NCI-H2196 (cell line): ENCODE data around the gene ULK1.
"Not testable (repeated sequence)": the region's sequence is repeated elsewhere in the genome, so short reads cannot be mapped to it uniquely, and the experiment has no call there.

ENCODE experiments used
- DNase-seq: peaks from one replicate; lab custom pipeline; 2025; ENCODE audit not compliant: unreplicated experiment; lab: John Stamatoyannopoulos, UW

The ULK1 gene

GRCh38 chr12:131861261-131862083, 33.0 kb upstream of the ULK1 start:
- DNase-seq: no peak

GRCh38 chr12:131862084-131862441, 32.4 kb upstream of the ULK1 start:
- DNase-seq: no peak

DNA sequence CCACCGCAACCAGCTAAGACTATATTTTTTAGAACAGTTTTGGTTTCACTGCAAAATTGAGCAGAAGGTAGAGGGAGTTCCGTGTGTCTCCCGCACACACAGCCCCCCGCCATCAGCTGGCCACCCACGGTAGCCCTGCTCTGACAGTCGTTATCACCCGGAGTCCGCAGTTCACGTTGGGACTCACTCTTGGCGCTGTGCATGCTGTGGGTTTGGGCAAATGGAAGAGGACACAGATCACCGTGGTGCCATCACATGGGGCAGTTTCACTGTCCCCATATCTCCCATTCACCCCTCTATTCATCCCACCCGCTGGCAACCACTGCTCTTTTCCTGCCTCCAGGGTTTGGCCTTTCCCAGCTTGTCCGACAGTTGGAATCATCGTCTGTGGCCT, 31.8 kb upstream of the ULK1 start:
- no peak for DNase-seq

DNA sequence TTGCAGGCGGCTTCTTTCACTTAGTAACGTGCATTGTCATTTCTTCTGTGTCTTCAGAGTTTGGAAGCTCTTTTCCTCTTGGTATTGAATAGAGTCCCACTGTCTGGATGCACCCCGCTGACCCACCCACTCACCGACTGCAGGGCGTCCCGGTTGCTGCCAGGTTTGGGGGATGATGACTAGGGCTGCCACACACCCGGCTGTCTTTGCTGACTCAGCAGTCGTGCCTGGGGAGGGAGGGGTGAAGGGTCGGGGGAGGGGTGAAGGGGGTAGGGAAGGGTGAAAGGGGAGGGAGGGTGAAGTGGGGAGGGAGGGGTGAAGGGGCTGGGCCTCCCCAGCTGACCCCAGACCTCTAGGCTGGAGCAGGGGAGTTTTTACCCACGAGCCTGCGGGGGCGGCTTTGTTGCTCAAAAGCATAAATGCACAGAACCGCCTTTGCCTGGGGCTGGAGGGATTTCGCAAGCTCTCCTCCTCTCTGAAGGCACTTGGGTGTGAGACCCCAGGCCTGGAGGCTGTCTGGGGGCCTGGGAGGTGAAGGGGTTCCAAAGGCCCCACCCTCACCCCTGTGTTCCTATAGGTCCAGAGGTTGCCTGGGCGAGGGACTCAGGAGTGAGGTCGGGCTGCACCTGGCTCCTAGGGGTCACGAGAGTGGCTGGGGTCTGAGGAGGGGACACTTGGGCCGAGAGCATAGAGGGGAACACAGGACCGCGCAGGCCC, 31.3 kb upstream of the ULK1 start:
- DNase-seq: no peak

DNA sequence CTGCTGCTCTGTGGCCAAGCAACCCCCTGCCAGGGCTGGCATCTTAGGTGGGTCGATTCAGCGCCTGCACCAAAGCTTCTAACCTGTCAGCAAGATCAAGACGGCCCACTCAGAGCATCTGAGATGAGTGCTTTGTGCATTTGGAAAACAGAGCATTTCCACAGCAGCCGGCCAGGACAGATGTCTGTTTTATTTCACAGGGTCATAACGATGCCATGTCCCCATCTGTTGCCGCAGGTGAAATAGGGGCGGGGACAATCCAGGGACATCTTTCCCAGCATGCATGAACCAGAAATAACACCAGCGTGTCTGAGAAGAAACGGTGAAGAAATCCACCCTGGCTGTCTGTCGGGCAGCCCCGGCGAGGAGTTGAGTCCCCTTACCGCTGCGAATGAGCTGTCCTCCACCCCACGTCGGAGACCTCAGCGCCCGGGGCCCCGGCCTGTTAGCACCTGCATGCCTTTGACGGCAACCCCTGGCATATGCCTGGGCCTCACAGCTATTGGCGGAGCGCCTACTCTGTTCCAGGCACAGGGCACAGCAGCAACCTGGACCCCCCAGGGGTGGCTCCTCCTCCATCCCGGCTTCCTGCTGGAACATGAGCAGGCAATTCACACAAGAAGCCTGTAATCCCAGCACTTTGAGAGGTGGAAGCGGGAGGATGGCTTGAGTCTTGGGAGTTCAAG, 30.6 kb upstream of the ULK1 start:
- no peak for DNase-seq

DNA sequence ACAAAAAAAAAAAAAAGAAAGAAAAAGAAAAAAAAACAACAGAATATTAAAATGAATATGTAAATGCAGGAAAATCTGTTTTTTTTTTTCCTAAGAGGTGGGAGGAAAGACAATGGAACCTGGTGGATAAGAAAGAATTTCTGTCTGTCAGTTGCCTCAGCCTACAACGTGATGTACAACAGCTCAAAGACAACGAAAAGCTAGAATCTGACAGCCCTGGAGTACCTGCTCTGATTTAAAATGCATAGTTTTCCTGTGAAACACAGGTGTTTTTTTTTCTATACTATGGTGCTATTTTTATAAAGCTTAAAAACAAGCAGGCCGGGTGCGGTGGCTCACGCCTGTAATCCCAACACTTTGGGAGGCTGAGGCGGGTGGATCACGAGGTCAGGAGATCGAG, 30.0 kb upstream of the ULK1 start:
- no peak for DNase-seq

- no peak for DNase-seq
Observed at GRCh38 chr12:131865180-131865875, 29.1 kb upstream of the ULK1 start.

DNA sequence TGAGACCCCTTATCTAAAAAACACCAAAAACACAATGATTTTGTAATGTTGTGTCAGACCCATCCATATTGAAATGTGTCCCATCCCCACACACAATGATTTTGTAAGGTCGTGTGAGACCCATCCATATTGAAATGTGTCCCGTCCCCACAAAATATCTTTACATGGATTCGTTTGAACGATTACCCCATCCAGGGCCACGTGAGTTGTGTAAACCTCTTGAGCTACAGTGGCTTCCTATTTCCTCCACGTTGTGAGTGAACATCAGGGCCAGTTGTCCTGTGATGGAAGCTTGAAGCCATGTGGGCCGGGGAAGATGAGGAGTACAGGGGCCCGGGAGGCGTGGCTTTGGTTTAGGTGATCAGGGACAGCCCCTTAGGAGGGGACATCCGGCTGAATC, 27.0 kb upstream of the ULK1 start:
- DNase-seq: no peak

GRCh38 chr12:131867891-131868675, 26.3 kb upstream of the ULK1 start:
- no peak for DNase-seq

DNA sequence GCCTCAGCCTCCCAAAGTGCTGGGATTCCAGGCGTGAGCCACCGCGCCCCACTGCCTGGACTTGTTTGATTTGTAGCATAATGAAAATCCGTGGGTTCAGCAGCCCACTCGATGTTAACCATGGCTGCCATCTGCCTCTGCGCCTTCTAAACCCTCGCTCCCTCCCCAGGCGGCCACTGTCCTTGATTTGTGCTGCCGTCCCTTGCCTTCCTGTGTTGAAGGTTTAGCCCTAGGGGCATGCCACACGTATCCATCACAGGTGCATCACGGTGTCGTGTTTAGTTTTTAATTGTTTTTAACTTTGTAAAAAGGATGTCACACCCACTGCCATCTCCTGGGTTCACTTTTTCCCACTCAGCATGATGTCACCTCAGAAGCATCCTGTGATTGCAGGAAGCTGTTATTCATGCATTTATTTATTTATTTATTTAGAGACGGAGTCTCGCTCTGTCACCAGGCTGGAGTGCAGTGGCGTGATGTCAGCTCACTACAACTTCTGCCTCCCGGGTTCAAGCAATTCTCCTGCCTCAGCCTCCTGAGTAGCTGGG, 24.5 kb upstream of the ULK1 start:
- no peak for DNase-seq

GRCh38 chr12:131871677-131872076, 22.7 kb upstream of the ULK1 start:
- DNase-seq: no peak

GRCh38 chr12:131872154-131873051, 22.0 kb upstream of the ULK1 start:
- no peak for DNase-seq

GRCh38 chr12:131873293-131873692, 21.1 kb upstream of the ULK1 start:
- DNase-seq: no peak

GRCh38 chr12:131874972-131875371, 19.4 kb upstream of the ULK1 start:
- DNase-seq: not testable (repeated sequence)

DNA sequence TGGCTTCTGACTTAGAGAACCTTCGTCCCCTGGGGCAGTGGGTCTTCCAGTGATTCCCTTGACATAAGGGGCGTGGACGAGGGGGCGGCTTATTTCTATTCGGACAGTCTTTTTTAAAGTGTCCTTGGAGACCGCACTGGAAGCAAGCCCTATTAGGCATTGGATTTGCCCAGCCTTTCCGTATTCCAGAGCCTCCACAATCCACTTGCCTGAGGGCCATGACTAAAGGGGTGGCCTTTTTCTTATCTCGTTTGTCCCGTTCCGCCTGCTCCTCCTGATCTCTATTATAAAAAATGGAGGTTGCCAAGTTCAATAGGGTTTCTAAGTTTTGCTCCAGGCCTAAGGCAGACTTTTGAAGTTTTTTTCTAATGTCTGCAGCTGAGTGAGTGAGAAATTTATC, 17.2 kb upstream of the ULK1 start:
- DNase-seq: not testable (repeated sequence)

GRCh38 chr12:131878436-131878835, 16.0 kb upstream of the ULK1 start:
- not testable (repeated sequence) for DNase-seq

DNA sequence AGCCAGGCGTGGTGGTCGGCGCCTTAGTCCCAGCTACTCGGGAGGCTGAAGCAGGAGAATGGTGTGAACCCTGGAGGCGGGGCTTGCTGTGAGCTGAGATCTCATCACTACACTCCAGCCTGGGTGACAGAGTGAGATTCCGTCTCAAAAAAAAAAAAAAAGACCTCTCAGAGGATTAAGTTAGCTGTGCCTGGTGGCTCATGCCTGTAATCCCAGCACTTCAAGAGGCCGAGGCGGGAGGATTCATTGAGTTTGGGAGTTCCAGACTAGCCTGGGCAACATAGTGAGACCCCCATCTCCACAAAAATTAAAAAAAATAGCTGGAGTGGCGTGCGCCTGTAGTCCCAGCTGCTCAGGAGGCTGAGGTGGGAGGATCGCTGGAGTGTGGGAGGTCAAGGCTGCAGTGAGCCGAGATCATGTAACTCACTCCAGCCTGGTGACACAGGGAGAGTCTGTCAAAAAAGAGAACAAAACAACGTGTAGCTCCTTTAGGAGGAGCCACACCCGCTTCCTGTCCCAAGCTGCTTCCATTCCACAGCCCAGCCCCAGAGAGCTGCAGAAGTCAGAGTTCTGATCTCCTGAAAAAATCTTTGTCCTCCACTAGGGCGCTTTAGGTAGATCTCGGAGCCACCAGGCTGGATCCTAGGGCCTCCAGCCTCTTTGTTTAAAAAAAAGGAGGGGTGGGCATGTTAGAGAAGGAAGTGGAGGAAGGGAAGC, 11.5 kb upstream of the ULK1 start:
- no peak for DNase-seq

GRCh38 chr12:131883521-131883900, 10.9 kb upstream of the ULK1 start:
- no peak for DNase-seq

DNA sequence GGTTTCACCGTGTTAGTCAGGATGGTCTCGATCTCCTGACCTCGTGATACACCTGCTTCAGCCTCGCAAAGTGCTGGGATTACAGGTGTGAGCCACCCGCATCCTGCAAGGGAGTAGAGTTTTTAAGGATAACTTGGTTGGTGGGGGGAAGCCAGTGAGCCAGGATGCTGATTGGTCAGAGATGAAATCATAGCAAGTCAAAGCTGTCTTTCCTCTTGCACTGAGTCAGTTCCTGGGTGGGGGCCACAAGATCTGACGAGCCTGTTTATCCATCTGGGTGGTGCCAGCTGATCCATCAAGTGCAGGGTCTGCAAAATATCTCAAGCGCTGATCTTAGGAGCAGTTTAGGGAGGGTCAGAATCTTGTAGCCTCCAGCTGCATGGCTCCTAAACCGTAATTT, 9.3 kb upstream of the ULK1 start:
- not testable (repeated sequence) for DNase-seq
